Activated CD4-positive, alpha-beta memory T cell treated with anti-CD3 and anti-CD28 coated beads for 36 hours (primary cell): ENCODE data around the gene ZIC5. TPM values are rescaled to one million over a fixed set of nuclear protein-coding genes. Genes with fewer than 3 reads are reported as not detected.

Experiments used
- CTCF ChIA-PET: fragments of 350-600 bp; sonication (Branson Sonifier 250); formaldehyde crosslinking; loops from one replicate; lab custom pipeline; 2021; ENCODE audit warnings: antibody characterized with exemption, inconsistent platforms; lab: Charles Lee
- POLR2A ChIA-PET: fragments of 350-600 bp; sonication (Branson Sonifier 250); formaldehyde crosslinking; loops from one replicate; lab custom pipeline; 2021; ENCODE audit warnings: antibody characterized with exemption; lab: Charles Lee
- DNase-seq: peaks from one replicate; pipeline ENCODE4 v3.0.0-alpha.2; 2020
- H3K27ac Mint-ChIP-seq: one replicate; pipeline ENCODE4 v1.8.0; 2021; ENCODE audit warnings: mixed read lengths
- H3K27me3 Mint-ChIP-seq: one replicate; pipeline ENCODE4 v1.8.0; 2021; ENCODE audit warnings: mixed read lengths
- H3K36me3 Mint-ChIP-seq: one replicate; pipeline ENCODE4 v1.8.0; 2021; ENCODE audit warnings: mixed read lengths
- H3K4me1 Mint-ChIP-seq: one replicate; pipeline ENCODE4 v1.8.0; 2021; ENCODE audit warnings: low read depth, mixed read lengths
- H3K4me3 Mint-ChIP-seq: one replicate; pipeline ENCODE4 v1.8.0; 2021; ENCODE audit warnings: mild to moderate bottlenecking, mixed read lengths
- H3K9me3 Mint-ChIP-seq: one replicate; pipeline ENCODE4 v1.8.0; 2021; ENCODE audit warnings: mixed read lengths
- intact Hi-C: fragments of 100-400 bp; cut with micrococcal nuclease; formaldehyde crosslinking; loops from one replicate; pipeline ENCODE4 v1.15.1; 2023
- total RNA-seq, 2 experiments: library from RNA; stranded (reverse); gene quantifications; one replicate each; pipeline ENCODE4 v1.2.3, GENCODE V29; 2021

The ZIC5 gene
- total RNA-seq, 2 experiments from 2014 or later, result not detected

DNA sequence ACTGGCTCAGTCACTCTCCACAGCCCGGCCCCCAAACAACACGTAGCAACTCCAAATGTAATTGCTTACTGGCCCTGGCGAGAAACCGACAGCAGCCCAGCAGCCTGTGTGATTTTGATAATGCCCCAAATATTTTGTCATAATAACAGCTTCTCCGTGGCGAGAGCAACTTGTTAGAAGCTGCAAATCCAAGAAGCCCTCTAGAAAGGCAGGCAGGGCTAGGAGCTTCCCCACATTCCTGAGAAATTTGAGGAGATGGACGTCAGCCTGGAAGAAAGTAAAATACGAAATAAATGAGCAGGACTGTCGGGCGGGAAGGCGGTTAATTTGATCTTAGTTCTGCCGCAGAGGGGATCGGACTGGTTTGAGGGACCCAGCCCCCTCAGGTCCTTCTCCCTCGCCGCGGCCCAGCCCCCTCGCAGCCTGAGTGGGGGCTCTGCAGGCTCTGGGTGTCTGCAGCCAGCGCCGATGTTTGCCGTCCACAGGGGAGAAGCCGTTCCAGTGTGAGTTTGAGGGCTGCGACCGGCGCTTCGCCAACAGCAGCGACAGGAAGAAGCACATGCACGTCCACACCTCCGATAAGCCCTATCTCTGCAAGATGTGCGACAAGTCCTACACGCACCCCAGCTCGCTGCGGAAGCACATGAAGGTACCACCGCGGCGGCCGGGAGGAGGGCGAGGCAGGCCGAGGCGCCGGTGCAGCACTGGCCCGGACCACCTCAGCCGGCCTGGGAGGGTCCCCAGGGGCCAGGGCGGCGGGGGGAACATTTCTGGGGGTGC lies 13.1 kb upstream of the ZIC5 start:
- peaks cover 12% of the 10 kb centered on the region for H3K36me3 Mint-ChIP-seq
- peak overlapping the region; percentile 66 for H3K27ac Mint-ChIP-seq
- ChIA-PET CTCF (interaction anchor here (1.0 to 1.7 kb wide), 3 partner anchors 15 to 530 kb away, joined by 3 to 5 read pairs (median 3); no protein-coding TSS in a partner anchor), POLR2A (no interaction called here)
- intact Hi-C loops, result loop anchor here (10.0 kb wide), 1 partner anchor 530 kb away; no protein-coding TSS in a partner anchor
- H3K4me3 Mint-ChIP-seq, result peak overlapping the region; percentile 42
- no peaks in the 10 kb centered on the region for H3K9me3 Mint-ChIP-seq
- peak; percentile 23 for DNase-seq
- H3K27me3 Mint-ChIP-seq, result peaks cover 63% of the 10 kb centered on the region
- H3K4me1 Mint-ChIP-seq, result peaks cover 21% of the 10 kb centered on the region

DNA sequence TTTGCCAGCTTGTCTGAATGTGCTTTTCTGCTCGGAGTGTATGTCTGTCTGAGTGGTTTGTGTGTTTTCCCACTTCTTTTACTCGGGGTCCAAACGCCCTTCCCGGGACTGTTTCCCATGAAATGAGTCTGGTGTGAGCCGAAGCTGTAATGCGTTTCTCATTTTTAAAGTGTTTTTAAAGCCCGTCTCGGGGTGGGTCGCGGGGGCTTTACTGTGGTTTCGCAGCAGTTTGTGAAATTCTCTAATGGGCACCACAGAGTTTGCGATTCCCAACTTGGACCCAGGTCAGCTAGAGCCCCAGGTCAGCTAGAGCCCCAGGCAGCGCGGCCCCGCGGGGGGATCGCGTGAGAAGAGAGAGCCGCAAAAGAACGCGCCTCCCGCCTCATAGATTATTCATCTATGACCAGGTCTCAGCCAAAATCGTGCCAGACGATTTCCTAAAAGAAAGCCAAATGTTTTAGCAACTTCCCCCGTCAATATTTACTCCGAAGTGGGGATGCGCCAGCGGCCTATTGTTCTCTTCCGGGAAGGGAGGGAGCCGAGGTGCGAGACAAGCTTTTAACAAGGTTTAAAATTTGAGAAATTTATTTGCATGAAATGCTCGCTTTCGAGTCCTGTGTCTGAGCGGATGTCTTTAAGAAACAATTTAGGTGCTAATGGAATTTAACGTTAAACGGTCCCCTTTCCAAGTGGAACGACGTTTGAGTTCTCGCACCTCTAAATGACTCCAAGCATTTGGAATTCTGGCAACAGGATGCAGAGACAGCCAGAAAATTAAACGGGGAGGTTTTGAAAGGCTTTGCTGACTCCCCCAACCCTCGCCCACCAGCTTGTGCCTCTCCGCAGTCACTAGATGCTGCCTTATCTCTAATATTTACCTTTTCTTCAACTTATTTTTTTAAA lies 12.2 kb upstream of the ZIC5 start:
- DNase-seq, result no peak
- Mint-ChIP-seq H3K36me3 (peaks cover 12% of the 10 kb centered on the region), H3K4me1 (peaks cover 15% of the 10 kb centered on the region), H3K4me3 (peak overlapping the region; percentile 50), H3K27me3 (peaks cover 61% of the 10 kb centered on the region), H3K9me3 (no peaks in the 10 kb centered on the region), H3K27ac (peak overlapping the region; percentile 66)
- CTCF ChIA-PET, result interaction anchor here (0.5 to 1.7 kb wide), 5 partner anchors 14 to 531 kb away, joined by 3 to 5 read pairs (median 3); no protein-coding TSS in a partner anchor
- intact Hi-C loops, result loop anchor here (2.0 to 10.0 kb wide), 2 partner anchors 23 to 531 kb away; no protein-coding TSS in a partner anchor
- POLR2A ChIA-PET, result no interaction called here

DNA sequence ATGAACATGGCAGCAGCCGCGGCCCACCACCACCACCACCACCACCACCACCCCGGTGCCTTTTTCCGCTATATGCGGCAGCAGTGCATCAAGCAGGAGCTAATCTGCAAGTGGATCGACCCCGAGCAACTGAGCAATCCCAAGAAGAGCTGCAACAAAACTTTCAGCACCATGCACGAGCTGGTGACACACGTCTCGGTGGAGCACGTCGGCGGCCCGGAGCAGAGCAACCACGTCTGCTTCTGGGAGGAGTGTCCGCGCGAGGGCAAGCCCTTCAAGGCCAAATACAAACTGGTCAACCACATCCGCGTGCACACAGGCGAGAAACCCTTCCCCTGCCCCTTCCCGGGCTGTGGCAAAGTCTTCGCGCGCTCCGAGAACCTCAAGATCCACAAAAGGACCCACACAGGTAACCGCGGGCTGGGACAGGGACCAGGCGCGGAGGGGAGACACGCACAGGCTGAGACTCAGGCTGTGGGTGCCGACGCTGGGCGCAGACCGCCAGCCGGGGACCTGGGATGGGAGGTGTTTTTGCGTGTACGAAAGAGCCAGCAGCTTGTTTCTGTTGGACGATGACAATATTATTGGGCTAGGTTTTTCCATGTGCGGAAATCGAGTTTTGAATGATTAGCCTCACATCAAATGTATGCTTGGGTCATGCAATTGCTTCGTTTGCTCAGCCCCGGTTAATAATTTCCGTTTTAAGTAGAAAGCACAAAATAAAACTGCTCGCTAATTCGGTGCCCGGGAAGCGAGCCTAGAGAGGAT lies 11.3 kb upstream of the ZIC5 start:
- peaks cover 12% of the 10 kb centered on the region for H3K36me3 Mint-ChIP-seq
- ChIA-PET POLR2A (no interaction called here), CTCF (interaction anchor here (0.5 to 1.7 kb wide), 4 partner anchors 29 to 378 kb away, joined by 3 to 4 read pairs (median 4); no protein-coding TSS in a partner anchor)
- H3K27ac Mint-ChIP-seq, result peak overlapping the region; percentile 66
- peaks cover 63% of the 10 kb centered on the region for H3K27me3 Mint-ChIP-seq
- peak overlapping the region; percentile 50 for H3K4me3 Mint-ChIP-seq
- intact Hi-C loops, result loop anchor here (1.0 to 10.0 kb wide), 3 partner anchors 13 to 532 kb away; no protein-coding TSS in a partner anchor
- DNase-seq, result no peak
- H3K9me3 Mint-ChIP-seq, result no peaks in the 10 kb centered on the region
- H3K4me1 Mint-ChIP-seq, result peaks cover 21% of the 10 kb centered on the region

DNA sequence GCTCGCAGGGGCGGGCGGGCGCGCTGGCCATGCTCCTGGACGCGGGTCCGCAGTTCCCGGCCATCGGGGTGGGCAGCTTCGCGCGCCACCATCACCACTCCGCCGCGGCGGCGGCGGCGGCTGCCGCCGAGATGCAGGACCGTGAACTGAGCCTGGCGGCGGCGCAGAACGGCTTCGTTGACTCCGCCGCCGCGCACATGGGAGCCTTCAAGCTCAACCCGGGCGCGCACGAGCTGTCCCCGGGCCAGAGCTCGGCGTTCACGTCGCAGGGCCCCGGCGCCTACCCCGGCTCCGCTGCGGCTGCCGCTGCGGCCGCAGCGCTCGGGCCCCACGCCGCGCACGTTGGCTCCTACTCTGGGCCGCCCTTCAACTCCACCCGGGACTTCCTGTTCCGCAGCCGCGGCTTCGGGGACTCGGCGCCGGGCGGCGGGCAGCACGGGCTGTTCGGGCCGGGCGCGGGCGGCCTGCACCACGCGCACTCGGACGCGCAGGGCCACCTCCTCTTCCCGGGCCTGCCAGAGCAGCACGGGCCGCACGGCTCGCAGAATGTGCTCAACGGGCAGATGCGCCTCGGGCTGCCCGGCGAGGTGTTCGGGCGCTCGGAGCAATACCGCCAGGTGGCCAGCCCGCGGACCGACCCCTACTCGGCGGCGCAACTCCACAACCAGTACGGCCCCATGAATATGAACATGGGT lies 10.6 kb upstream of the ZIC5 start:
- H3K27me3 Mint-ChIP-seq, result peaks cover 63% of the 10 kb centered on the region
- H3K4me1 Mint-ChIP-seq, result peaks cover 21% of the 10 kb centered on the region
- CTCF ChIA-PET, result interaction anchor here (1.1 kb wide), 1 partner anchor 326 kb away, joined by 4 read pairs; no protein-coding TSS in a partner anchor
- POLR2A ChIA-PET, result no interaction called here
- H3K27ac Mint-ChIP-seq, result no peak overlapping the region
- DNase-seq, result peak; percentile 29
- H3K4me3 Mint-ChIP-seq, result peak overlapping the region; percentile 50
- no peaks in the 10 kb centered on the region for H3K9me3 Mint-ChIP-seq
- intact Hi-C loops, result loop anchor here (1.0 to 10.0 kb wide), 3 partner anchors 12 to 533 kb away; no protein-coding TSS in a partner anchor
- H3K36me3 Mint-ChIP-seq, result peaks cover 15% of the 10 kb centered on the region

GRCh38 chr13:99981735-99982035 lies 10.1 kb upstream of the ZIC5 start, which contains the start of gene ZIC2:
TSS of gene ZIC2 (plus strand) at chr13:99981784. CDS start at chr13:99982065, 281 bp downstream.
- POLR2A ChIA-PET, result no interaction called here
- Mint-ChIP-seq H3K4me3 (peak within 1 kb of the TSS; percentile 50), H3K27me3 (peaks cover 63% of the 10 kb centered on the region), H3K27ac (no peak within 1 kb of the TSS), H3K36me3 (peaks cover 15% of the 10 kb centered on the region), H3K4me1 (peaks cover 21% of the 10 kb centered on the region), H3K9me3 (no peaks in the 10 kb centered on the region)
- CTCF ChIA-PET, result interaction anchor here (1.1 kb wide), 1 partner anchor 326 kb away, joined by 4 read pairs; no protein-coding TSS in a partner anchor
- intact Hi-C loops, result loop anchor here (1.0 to 10.0 kb wide), 3 partner anchors 11 to 533 kb away; no protein-coding TSS in a partner anchor
- DNase-seq, result no peak

GRCh38 chr13:99980824-99981734 lies 9.5 kb upstream of the ZIC5 start:
- intact Hi-C loops, result loop anchor here (10.0 kb wide), 1 partner anchor 534 kb away; no protein-coding TSS in a partner anchor
- ChIA-PET CTCF (interaction anchor here (1.1 to 1.2 kb wide), 2 partner anchors 325 to 533 kb away, joined by 4 read pairs; no protein-coding TSS in a partner anchor), POLR2A (no interaction called here)
- peaks cover 21% of the 10 kb centered on the region for H3K4me1 Mint-ChIP-seq
- peaks cover 17% of the 10 kb centered on the region for H3K36me3 Mint-ChIP-seq
- peak; percentile 32 for DNase-seq
- H3K4me3 Mint-ChIP-seq, result peak overlapping the region; percentile 39
- no peak overlapping the region for H3K27ac Mint-ChIP-seq
- peaks cover 65% of the 10 kb centered on the region for H3K27me3 Mint-ChIP-seq
- no peaks in the 10 kb centered on the region for H3K9me3 Mint-ChIP-seq

- POLR2A ChIA-PET, result no interaction called here
- intact Hi-C loops, result loop anchor here (10.0 kb wide), 1 partner anchor 534 kb away; no protein-coding TSS in a partner anchor
- peaks cover 15% of the 10 kb centered on the region for H3K36me3 Mint-ChIP-seq
These were observed 8.7 kb upstream of the ZIC5 start for GRCh38 chr13:99980201-99980823.

DNA sequence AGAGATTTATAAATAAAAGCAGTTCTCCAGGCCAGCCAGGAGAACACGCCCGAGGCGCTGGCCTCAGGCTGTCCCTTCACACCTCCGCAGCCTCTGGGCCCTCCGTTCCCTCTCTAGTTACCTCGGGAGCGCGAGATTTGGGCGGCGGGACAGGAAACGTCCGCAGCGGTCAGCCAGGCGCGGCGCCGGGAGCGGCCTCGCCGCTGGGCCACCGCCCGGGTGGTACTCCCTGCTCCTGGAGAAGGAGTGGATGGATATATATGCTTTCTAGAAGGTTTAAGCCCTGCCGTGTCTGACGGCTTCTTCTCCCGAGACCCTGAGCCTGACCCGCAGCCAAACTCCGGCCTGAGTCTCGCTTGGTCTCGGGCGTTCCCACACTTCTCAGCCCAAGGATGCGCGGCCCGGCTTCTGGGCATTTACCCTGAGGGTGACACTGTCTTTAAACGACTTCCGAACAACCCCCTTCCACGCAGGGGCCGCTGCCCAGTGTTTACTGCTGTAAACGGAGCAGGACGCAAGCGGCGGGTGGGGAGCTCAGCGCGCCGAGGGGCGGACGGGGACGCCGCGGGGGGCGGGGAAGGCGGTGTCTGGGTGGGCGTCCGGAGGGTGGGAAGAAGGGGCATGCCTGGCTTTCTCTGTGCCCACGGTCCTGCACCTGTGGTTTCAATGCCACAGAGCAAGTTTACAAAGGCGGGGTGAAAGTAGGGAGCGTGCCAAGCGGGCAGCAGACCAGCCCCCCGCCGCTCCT lies 8.1 kb upstream of the ZIC5 start:
- ChIA-PET POLR2A (no interaction called here), CTCF (interaction anchor here (1.2 kb wide), 1 partner anchor 535 kb away, joined by 4 read pairs; no protein-coding TSS in a partner anchor)
- Mint-ChIP-seq H3K4me1 (peaks cover 18% of the 10 kb centered on the region), H3K27ac (no peak overlapping the region), H3K36me3 (peaks cover 15% of the 10 kb centered on the region), H3K27me3 (peaks cover 69% of the 10 kb centered on the region), H3K4me3 (no peak overlapping the region), H3K9me3 (no peaks in the 10 kb centered on the region)
- DNase-seq, result no peak
- intact Hi-C loops, result loop anchor here (2.0 to 10.0 kb wide), 3 partner anchors 15 to 535 kb away; no protein-coding TSS in a partner anchor

More at GRCh38 chr13:99980201-99980823, 8.7 kb upstream of the ZIC5 start:
- H3K27me3 Mint-ChIP-seq, result peaks cover 66% of the 10 kb centered on the region
- no peak overlapping the region for H3K4me3 Mint-ChIP-seq
- peak; percentile 66 for DNase-seq
- no peaks in the 10 kb centered on the region for H3K9me3 Mint-ChIP-seq
- no peak overlapping the region for H3K27ac Mint-ChIP-seq
- peaks cover 18% of the 10 kb centered on the region for H3K4me1 Mint-ChIP-seq
- CTCF ChIA-PET, result interaction anchor here (1.2 kb wide), 1 partner anchor 534 kb away, joined by 4 read pairs; no protein-coding TSS in a partner anchor
